IPS-11a (cell line): Measurements from ENCODE around the gene SH3RF3.

Experiments
- H3K4me3 ChIP-seq: one replicate; pipeline ENCODE4 v1.5.1; 2013; ENCODE audit warnings: low read depth, low read length, control low read depth

The SH3RF3 gene

DNA sequence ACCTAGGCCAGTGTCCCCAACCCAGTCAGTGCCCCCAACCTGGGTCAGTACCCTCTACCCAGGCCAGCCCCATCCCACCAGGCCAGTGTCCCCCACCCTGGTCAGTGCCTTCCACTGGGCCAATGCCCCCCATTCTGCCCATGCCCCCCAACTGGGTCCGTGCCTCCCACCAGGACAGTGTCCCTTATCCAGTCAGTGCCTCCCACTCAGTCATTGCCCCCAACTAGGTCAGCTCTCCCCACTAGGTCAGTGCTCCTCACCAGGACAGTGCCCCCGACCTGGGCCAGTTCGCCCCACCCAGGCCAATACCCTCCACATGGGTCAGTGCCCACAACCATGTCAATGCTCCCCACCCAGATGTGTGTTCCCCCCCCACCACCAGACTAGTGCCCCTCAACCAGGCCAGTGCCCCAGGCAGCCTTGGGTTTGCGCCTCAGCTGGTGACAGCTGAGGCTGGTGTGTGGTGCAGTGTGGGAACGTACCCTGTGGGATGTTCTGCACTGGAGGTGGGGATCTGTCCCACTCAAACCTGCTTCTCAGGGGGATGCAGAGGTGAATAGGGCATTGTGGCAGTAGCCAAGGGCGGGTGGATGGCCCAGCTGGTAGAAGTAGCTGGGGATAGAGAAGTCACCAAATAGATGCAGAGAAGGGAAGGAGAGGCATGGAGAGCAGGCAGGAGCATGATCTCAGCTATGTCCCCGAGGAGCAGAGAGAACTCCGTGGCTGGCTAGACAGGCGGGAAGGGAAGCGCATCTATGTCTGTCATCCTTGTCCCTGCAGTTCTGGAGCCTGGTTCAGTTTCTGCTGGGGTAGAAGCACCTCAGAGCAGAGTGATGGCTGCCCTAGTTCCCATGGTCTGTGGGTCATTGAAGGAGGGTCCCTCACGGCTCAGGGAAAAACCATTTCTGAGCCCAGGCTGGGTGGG is 168.8 kb downstream of the SH3RF3 start:
- H3K4me3 ChIP-seq, result no peak overlapping the region

- H3K4me3 ChIP-seq, result no peak overlapping the region
Measured at GRCh38 chr2:109298851-109299250, 169.8 kb downstream of the SH3RF3 start.

- no peak overlapping the region for H3K4me3 ChIP-seq
Measured at GRCh38 chr2:109299536-109299935, 170.5 kb downstream of the SH3RF3 start.

DNA sequence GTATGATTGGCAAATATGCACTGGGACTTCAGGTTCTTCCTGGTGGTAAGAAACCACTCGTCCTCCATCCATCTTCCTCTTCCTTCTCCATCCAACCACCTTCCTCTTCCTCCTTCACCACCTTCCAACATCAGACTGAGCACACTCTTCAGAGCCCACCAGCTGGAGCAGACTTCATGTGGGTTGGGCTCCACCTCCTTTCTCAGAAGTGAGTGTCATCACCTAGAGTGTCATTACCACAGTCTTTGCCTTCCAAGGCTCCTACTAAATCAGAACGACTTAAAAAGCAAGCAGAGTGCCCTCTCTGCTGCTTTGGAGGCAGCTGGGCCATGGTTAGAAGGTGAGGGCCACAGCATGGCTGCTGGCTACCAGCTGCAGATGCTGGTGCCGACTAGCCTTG is 171.6 kb downstream of the SH3RF3 start:
- H3K4me3 ChIP-seq, result no peak overlapping the region

GRCh38 chr2:109301746-109302145 is 172.7 kb downstream of the SH3RF3 start:
- no peak overlapping the region for H3K4me3 ChIP-seq

DNA sequence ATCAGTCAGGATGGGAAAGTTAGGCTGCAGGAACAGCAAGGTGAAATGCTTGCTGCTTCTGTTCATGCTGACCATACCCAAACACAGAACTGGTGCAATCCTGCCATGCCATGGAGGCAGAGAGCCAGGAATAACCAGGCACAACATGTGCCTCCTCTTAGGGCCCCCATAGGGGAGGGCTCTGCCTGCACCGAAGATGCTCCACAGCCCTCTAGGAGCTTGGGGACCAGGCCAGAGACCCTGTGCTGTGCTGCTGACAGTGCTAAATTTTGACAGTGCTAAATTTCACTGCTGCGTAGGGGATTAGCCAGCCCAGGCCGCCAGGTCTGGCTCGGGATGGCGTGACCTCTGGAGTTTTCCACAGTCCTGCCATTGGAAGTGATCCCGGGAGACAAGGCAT is 173.3 kb downstream of the SH3RF3 start:
- no peak overlapping the region for H3K4me3 ChIP-seq

GRCh38 chr2:109304242-109304641 is 175.2 kb downstream of the SH3RF3 start:
- H3K4me3 ChIP-seq, result no peak overlapping the region

DNA sequence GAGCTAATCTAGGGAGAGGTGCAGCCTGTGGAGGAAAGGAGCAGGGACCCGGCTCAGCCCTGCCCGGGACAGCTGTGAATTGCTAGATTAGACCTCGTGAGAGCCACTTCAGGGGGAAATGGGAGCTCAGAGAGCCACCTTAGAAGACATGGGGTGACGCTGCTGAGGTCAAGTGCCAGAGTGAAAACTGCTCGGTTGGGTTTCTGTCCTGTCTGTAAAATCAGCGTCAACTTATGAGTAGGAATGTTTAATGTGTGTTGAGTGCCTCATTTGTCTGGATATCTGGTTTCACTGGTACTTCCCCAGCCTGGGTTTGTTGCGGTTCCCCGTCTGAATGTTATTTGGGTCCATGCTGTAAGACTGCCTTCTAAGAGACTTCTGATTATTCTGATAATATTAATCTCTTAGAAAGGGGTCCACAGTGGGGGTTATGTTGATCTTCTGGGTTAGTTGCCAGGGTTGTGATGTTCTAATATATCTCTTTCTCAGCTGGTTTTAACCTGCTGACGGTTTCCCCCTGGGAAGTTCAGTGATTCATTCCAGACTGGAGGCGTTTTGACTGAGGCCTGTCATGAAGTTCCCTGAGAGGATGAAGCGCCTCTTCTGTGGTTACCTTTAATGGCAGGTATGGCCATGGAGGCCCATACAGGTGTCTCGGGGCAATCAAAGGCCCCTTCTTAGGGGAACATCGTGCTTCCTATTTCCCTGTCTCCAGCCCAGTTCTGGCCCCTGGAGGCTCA is 175.9 kb downstream of the SH3RF3 start:
- H3K4me3 ChIP-seq, result no peak overlapping the region

DNA sequence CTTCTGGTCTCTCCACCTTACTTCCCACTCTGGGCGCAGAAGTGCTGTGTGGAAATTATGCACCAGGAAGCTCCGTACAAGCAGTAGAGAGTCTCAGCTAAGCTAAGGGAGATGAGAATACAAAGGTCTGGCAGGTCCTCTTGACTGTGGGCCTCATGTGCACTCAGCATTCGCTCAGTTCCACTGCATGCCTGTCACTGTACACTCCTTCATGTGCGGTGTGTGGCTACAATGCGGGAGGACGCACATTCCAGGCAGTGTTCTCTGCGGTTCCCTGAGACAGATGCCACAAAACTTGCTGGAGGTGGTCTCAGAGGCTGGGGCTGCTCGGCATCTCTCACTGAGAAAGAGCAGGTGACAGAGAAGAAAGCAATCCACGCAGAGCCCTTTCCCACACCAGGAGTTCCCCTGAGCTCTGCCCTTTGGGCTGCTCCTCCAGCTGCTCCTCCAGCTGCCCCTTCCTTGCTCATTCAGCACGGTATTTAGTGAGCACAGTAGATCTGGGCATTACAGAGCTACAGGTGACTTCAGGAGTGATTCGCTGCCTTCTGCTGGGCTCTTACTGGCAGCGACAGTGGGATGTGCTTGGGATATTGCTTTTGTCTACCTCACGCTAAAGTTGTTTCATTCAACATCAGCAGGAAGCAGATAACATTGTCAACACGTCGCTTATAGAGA is 176.6 kb downstream of the SH3RF3 start:
- H3K4me3 ChIP-seq, result no peak overlapping the region

GRCh38 chr2:109306190-109306589 is 177.2 kb downstream of the SH3RF3 start:
- H3K4me3 ChIP-seq, result no peak overlapping the region

DNA sequence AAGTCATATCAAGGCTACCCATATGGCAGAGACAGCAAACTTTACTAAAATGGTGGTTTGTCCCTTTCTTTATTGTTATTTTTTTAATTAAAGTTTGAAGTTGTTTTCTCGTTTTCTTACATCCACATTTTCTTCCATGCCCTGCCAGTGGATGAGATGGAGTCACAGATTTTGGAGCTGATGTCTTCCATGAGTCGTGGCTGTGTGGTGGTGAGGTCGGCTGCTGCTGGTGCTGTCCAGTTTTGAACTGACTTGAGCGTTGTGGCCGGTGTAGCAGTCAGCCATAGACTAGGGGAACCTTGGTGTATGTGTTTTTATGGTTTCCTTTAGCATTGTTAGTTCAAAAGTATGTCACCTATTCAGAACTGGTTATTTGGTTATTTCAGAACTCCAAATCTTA is 182.8 kb downstream of the SH3RF3 start:
- H3K4me3 ChIP-seq, result no peak overlapping the region

DNA sequence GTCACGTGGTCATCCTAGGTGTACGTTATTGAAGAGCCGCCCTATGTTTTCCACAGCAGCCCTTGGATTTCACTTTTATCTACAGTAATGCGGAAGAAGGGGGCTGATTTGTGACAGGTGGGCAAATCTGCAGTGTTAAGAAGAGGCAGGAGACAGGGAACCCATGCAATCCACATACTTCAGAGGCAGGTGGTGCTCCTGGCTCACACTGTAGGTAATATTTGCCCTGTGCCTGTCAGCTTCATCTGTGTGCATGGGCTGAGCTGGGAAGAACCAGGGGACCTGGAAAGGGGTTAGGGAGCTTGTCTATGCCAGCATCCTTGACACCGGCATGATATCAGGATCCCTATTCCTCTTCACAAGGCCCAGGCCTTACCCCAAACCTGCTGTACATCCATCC is 183.9 kb downstream of the SH3RF3 start:
- H3K4me3 ChIP-seq, result no peak overlapping the region

- no peak overlapping the region for H3K4me3 ChIP-seq
Measured at GRCh38 chr2:109313343-109313742, 184.3 kb downstream of the SH3RF3 start.

GRCh38 chr2:109316091-109316490 is 187.1 kb downstream of the SH3RF3 start:
- H3K4me3 ChIP-seq, result no peak overlapping the region

DNA sequence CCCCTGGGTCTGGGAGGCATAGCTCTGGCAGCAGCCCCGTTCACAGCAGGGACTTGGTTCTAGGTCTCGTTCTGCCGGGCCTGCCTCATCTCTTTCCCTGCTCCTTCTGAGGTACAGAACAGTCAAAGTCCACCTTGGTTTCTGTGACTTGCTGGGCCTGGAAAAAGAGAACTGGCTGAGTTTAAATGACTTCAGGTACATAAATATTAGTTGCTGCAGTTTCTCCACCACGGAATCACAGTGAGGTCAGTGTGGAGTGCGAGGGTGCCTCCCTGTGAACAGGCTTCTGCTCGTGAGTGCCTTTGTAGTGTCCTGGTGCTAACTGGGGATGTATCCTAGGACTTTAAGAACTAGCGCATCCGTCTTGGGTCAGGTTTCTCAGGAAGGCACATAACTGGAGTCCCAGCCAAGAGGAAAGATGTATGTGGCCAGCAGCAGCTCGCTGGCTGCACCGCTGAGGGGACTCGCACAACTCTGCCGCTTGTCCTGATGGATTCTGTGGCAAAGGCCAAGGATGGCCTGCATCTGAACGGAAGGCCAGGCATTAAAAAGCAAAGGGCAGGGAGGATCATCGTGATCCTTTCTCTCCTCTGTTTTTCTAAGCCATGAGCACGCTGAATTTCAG is 188.6 kb downstream of the SH3RF3 start:
- H3K4me3 ChIP-seq, result no peak overlapping the region

DNA sequence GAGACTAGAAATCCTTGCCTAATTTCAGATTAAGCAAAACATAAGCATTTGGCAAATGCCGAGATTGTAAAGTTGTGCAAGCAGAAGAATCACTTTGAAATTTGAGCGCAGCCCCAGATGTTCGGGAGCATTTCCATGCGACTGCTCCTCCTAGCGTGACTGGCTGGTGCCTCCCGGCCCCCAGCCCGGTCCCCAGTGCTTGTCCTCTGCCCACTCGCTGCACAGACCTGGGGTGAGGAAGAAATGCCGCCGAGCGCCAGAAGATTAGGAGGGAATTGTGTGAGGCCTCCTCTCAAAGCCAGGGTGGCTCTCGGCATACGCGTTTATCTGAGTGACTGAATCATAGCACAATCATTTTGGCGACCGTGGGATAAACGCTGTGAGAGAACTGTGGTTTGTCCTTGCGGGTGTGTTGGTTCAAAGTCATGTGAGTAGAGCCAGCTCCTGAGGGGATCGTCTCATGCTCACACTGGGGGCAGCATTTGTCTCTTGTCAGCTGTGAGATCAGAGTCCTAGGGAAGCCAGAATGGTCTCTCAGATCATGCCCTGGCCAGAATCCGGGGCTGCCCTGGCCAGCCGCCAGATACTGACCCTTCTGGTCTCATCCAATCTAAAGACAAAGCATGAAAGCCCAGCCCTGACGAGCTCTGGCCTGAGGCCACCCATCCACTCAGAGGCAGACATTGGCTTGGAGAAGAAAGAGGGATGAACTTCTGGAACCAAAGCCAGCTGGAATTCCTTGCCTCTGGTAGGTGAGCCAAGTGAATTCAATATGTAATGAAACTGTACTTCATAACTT is 189.3 kb downstream of the SH3RF3 start:
- no peak overlapping the region for H3K4me3 ChIP-seq

GRCh38 chr2:109318949-109319342 is 189.9 kb downstream of the SH3RF3 start:
- H3K4me3 ChIP-seq, result no peak overlapping the region

DNA sequence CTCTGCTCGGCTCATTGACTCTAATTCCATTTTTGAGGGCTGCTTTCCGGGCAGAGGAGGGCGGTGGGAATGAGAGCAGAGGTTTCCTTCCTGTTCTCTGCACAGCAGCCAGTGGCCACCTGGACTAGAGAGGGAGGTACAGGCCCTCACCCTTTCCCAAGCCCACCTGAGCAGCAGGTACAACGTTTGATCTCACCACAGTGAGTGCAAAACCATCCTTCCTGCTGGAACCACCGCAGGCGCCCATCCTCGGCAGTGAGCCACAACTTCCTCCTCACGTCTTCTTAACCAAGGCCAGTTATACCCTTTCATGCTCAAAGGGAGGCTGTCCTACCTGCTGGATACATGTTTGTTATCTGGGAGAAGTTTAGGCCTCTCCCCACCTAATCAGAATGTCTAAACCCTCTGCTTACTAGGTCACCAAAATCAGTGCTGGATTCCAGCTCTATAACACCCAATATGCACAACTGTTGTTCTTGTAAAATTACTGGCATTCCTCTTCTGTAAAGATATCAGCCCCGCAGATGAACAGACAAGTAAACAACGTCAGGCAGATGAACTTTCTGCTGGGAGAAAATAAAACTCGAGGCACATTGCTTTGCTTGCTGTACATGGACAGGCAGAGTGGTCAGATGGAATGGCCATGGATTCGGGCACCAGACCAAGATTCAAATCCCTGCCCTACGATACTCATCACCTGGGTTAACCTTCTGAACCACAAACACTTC is 191.4 kb downstream of the SH3RF3 start:
- no peak overlapping the region for H3K4me3 ChIP-seq

GRCh38 chr2:109321570-109321969 is 192.6 kb downstream of the SH3RF3 start:
- no peak overlapping the region for H3K4me3 ChIP-seq

GRCh38 chr2:109322111-109322510 is 193.1 kb downstream of the SH3RF3 start:
- no peak overlapping the region for H3K4me3 ChIP-seq
